Activated T-helper 17 cell treated with anti-CD3 and anti-CD28 coated beads, Interleukin-2, amount 50 U/mL, for 72 hours (primary cell): Measurements from ENCODE around the gene DLG2. TPM values are rescaled to one million over a fixed set of nuclear protein-coding genes. Genes with fewer than 3 reads are reported as not detected.

Experiments
- ATAC-seq: fragments of 150-1000 bp; cut with Tn5 transposase; replicated peaks from 2 replicates; pipeline ENCODE4 v1.10.0; 2021; ENCODE audit warnings: mild to moderate bottlenecking, moderate library complexity
- H3K27ac Mint-ChIP-seq: one replicate; pipeline ENCODE4 v1.8.0; 2022; ENCODE audit warnings: mixed read lengths
- H3K27me3 Mint-ChIP-seq: one replicate; pipeline ENCODE4 v1.8.0; 2022; ENCODE audit warnings: mixed read lengths
- H3K36me3 Mint-ChIP-seq: one replicate; pipeline ENCODE4 v1.8.0; 2022; ENCODE audit warnings: low read depth, mild to moderate bottlenecking, mixed read lengths
- H3K4me1 Mint-ChIP-seq: one replicate; pipeline ENCODE4 v1.8.0; 2022; ENCODE audit warnings: mixed read lengths
- H3K4me3 Mint-ChIP-seq: one replicate; pipeline ENCODE4 v1.8.0; 2022; ENCODE audit warnings: mild to moderate bottlenecking, mixed read lengths
- H3K9me3 Mint-ChIP-seq: one replicate; pipeline ENCODE4 v1.8.0; 2022; ENCODE audit warnings: mixed read lengths
- total RNA-seq, 2 donors: library from RNA; stranded (reverse); gene quantifications; one replicate each; pipeline ENCODE4 v1.2.3, GENCODE V29; 2022

DLG2 gene
- total RNA-seq, 2 donors from 2014 or later: 1.5 to 1.9 TPM

- no peak overlapping the region for H3K27ac Mint-ChIP-seq
- no peaks in the 10 kb centered on the region for H3K4me1 Mint-ChIP-seq
- no peaks in the 10 kb centered on the region for H3K36me3 Mint-ChIP-seq
- no peak for ATAC-seq
- H3K27me3 Mint-ChIP-seq: no peaks in the 10 kb centered on the region
- H3K9me3 Mint-ChIP-seq: no peaks in the 10 kb centered on the region
- H3K4me3 Mint-ChIP-seq: no peak overlapping the region
These were observed 1327.1 kb downstream of the DLG2 start for GRCh38 chr11:84300092-84300491.

- no peaks in the 10 kb centered on the region for H3K36me3 Mint-ChIP-seq
- H3K27ac Mint-ChIP-seq: no peak overlapping the region
- H3K9me3 Mint-ChIP-seq: no peaks in the 10 kb centered on the region
- no peaks in the 10 kb centered on the region for H3K4me1 Mint-ChIP-seq
- ATAC-seq: no peak
- H3K4me3 Mint-ChIP-seq: no peak overlapping the region
- no peaks in the 10 kb centered on the region for H3K27me3 Mint-ChIP-seq
These were observed 1329.6 kb downstream of the DLG2 start for GRCh38 chr11:84297570-84297969.

GRCh38 chr11:84295815-84296214, 1331.3 kb downstream of the DLG2 start:
- H3K27ac Mint-ChIP-seq: no peak overlapping the region
- ATAC-seq: no peak

GRCh38 chr11:84292955-84293354, 1334.2 kb downstream of the DLG2 start:
- Mint-ChIP-seq H3K27me3 (no peaks in the 10 kb centered on the region), H3K4me3 (no peak overlapping the region), H3K36me3 (no peaks in the 10 kb centered on the region), H3K9me3 (no peaks in the 10 kb centered on the region), H3K27ac (no peak overlapping the region), H3K4me1 (no peaks in the 10 kb centered on the region)
- ATAC-seq: no peak

More at GRCh38 chr11:84295815-84296214, 1331.3 kb downstream of the DLG2 start:
- no peaks in the 10 kb centered on the region for H3K9me3 Mint-ChIP-seq
- H3K4me3 Mint-ChIP-seq: no peak overlapping the region
- H3K4me1 Mint-ChIP-seq: no peaks in the 10 kb centered on the region
- H3K27me3 Mint-ChIP-seq: no peaks in the 10 kb centered on the region
- H3K36me3 Mint-ChIP-seq: no peaks in the 10 kb centered on the region

- ATAC-seq: no peak
- Mint-ChIP-seq H3K27ac (no peak overlapping the region), H3K4me3 (no peak overlapping the region), H3K27me3 (no peaks in the 10 kb centered on the region), H3K9me3 (peaks cover 5% of the 10 kb centered on the region), H3K4me1 (no peaks in the 10 kb centered on the region), H3K36me3 (no peaks in the 10 kb centered on the region)
These were observed 1335.1 kb downstream of the DLG2 start for GRCh38 chr11:84292006-84292405.

GRCh38 chr11:84290647-84291046, 1336.5 kb downstream of the DLG2 start:
- no peak for ATAC-seq
- H3K4me3 Mint-ChIP-seq: no peak overlapping the region
- peaks cover 15% of the 10 kb centered on the region for H3K9me3 Mint-ChIP-seq
- no peaks in the 10 kb centered on the region for H3K4me1 Mint-ChIP-seq
- no peaks in the 10 kb centered on the region for H3K27me3 Mint-ChIP-seq
- H3K36me3 Mint-ChIP-seq: no peaks in the 10 kb centered on the region
- H3K27ac Mint-ChIP-seq: no peak overlapping the region

- Mint-ChIP-seq H3K4me3 (no peak overlapping the region), H3K27me3 (no peaks in the 10 kb centered on the region), H3K4me1 (no peaks in the 10 kb centered on the region), H3K36me3 (no peaks in the 10 kb centered on the region), H3K9me3 (peaks cover 21% of the 10 kb centered on the region), H3K27ac (no peak overlapping the region)
- ATAC-seq: peak; percentile 26
These were observed 1337.7 kb downstream of the DLG2 start for GRCh38 chr11:84289381-84289906.

GRCh38 chr11:84273541-84273940, 1353.6 kb downstream of the DLG2 start:
- Mint-ChIP-seq H3K27me3 (no peaks in the 10 kb centered on the region), H3K4me3 (no peak overlapping the region), H3K36me3 (no peaks in the 10 kb centered on the region), H3K4me1 (no peaks in the 10 kb centered on the region), H3K9me3 (peaks cover 12% of the 10 kb centered on the region), H3K27ac (no peak overlapping the region)
- no peak for ATAC-seq

- no peak overlapping the region for H3K27ac Mint-ChIP-seq
- ATAC-seq: no peak
- no peaks in the 10 kb centered on the region for H3K27me3 Mint-ChIP-seq
- no peaks in the 10 kb centered on the region for H3K36me3 Mint-ChIP-seq
- H3K4me1 Mint-ChIP-seq: no peaks in the 10 kb centered on the region
- H3K9me3 Mint-ChIP-seq: peaks cover 16% of the 10 kb centered on the region
- no peak overlapping the region for H3K4me3 Mint-ChIP-seq
These were observed 1356.7 kb downstream of the DLG2 start for GRCh38 chr11:84270466-84270865.

- Mint-ChIP-seq H3K4me3 (no peak overlapping the region), H3K36me3 (no peaks in the 10 kb centered on the region), H3K27me3 (no peaks in the 10 kb centered on the region), H3K4me1 (no peaks in the 10 kb centered on the region), H3K9me3 (peaks cover 17% of the 10 kb centered on the region), H3K27ac (no peak overlapping the region)
- no peak for ATAC-seq
These were observed 1363.1 kb downstream of the DLG2 start for GRCh38 chr11:84264066-84264465.

- H3K4me1 Mint-ChIP-seq: no peaks in the 10 kb centered on the region
- H3K27me3 Mint-ChIP-seq: no peaks in the 10 kb centered on the region
- H3K9me3 Mint-ChIP-seq: peaks cover 18% of the 10 kb centered on the region
- no peaks in the 10 kb centered on the region for H3K36me3 Mint-ChIP-seq
- no peak overlapping the region for H3K4me3 Mint-ChIP-seq
- no peak for ATAC-seq
- H3K27ac Mint-ChIP-seq: no peak overlapping the region
These were observed 1365.4 kb downstream of the DLG2 start for GRCh38 chr11:84261707-84262106.

- Mint-ChIP-seq H3K4me1 (no peaks in the 10 kb centered on the region), H3K9me3 (peaks cover 20% of the 10 kb centered on the region), H3K27ac (no peak overlapping the region), H3K36me3 (no peaks in the 10 kb centered on the region), H3K4me3 (no peak overlapping the region), H3K27me3 (no peaks in the 10 kb centered on the region)
- no peak for ATAC-seq
These were observed 1366.3 kb downstream of the DLG2 start for GRCh38 chr11:84260862-84261261.

- Mint-ChIP-seq H3K4me3 (no peak overlapping the region), H3K27ac (no peak overlapping the region), H3K9me3 (peaks cover 24% of the 10 kb centered on the region), H3K4me1 (no peaks in the 10 kb centered on the region), H3K36me3 (no peaks in the 10 kb centered on the region), H3K27me3 (no peaks in the 10 kb centered on the region)
- ATAC-seq: no peak
These were observed 1370.5 kb downstream of the DLG2 start for GRCh38 chr11:84256618-84257017.

- no peaks in the 10 kb centered on the region for H3K36me3 Mint-ChIP-seq
- H3K27ac Mint-ChIP-seq: no peak overlapping the region
- no peaks in the 10 kb centered on the region for H3K27me3 Mint-ChIP-seq
- peaks cover 26% of the 10 kb centered on the region for H3K9me3 Mint-ChIP-seq
- no peaks in the 10 kb centered on the region for H3K4me1 Mint-ChIP-seq
- ATAC-seq: no peak
- H3K4me3 Mint-ChIP-seq: no peak overlapping the region
These were observed 1371.7 kb downstream of the DLG2 start for GRCh38 chr11:84255483-84255882.

GRCh38 chr11:84250834-84251613, 1376.1 kb downstream of the DLG2 start:
- no peaks in the 10 kb centered on the region for H3K4me1 Mint-ChIP-seq
- H3K36me3 Mint-ChIP-seq: no peaks in the 10 kb centered on the region

More at GRCh38 chr11:84250834-84251613, 1376.1 kb downstream of the DLG2 start:
- ATAC-seq: no peak
- Mint-ChIP-seq H3K4me3 (no peak overlapping the region), H3K27me3 (no peaks in the 10 kb centered on the region), H3K9me3 (peaks cover 25% of the 10 kb centered on the region), H3K27ac (no peak overlapping the region)
